ENCODE results near the gene HNRNPAB.

DNA sequence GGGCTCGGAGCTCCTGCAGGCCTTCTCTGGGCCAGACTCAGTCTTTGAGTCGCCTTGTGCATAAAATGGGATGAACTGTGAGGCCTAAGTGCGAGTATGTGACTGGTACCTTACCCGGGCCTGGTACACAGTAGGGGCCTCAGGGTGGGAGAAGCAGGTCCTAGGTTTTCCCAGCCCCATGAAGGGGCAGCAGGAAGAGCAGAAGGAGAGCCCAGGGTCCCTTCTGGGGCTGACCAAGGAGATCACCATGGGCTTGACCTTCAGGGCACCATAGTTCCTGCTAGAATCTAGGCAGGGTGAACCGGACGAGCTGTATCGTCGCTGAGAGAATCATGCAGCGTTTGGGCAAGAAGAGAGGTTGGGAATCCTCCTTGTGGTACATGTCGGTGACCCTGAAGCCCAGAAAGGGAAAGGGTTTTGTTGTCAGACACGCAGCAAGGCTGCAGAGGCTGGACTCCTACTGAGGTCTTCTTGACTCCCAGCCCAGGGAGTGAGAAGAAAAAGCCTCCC lies 28.6 kb downstream of the HNRNPAB start:
- no peak for TF ChIP-seq POLR2AphosphoS5 (IDR thresholded peaks at IDR 0.05)
- TF ChIP-seq POLR2A (IDR thresholded peaks at IDR 0.05): no peak
- TF ChIP-seq EP300 (IDR thresholded peaks at IDR 0.05): no peak
